Activated naive CD4-positive, alpha-beta T cell treated with anti-CD3 and anti-CD28 coated beads, Interleukin-2, amount 50 U/mL, for 24 hours (primary cell): ENCODE results near the gene POU4F3.

ENCODE experiments used
- H3K27ac Mint-ChIP-seq: one replicate; pipeline ENCODE4 v1.8.0; 2021; ENCODE audit warnings: mild to moderate bottlenecking, mixed read lengths
- H3K27me3 Mint-ChIP-seq: one replicate; pipeline ENCODE4 v1.8.0; 2021; ENCODE audit warnings: mixed read lengths
- H3K36me3 Mint-ChIP-seq: one replicate; pipeline ENCODE4 v1.8.0; 2021; ENCODE audit warnings: mixed read lengths
- H3K4me1 Mint-ChIP-seq: one replicate; pipeline ENCODE4 v1.8.0; 2021; ENCODE audit warnings: mixed read lengths
- H3K4me3 Mint-ChIP-seq: one replicate; pipeline ENCODE4 v1.8.0; 2021; ENCODE audit warnings: mild to moderate bottlenecking, mixed read lengths
- H3K9me3 Mint-ChIP-seq: one replicate; pipeline ENCODE4 v1.8.0; 2021; ENCODE audit warnings: mixed read lengths

Gene POU4F3

GRCh38 chr5:146359836-146360235 is 21.2 kb downstream of the POU4F3 start:
- Mint-ChIP-seq H3K4me1 (no peaks in the 10 kb centered on the region), H3K27me3 (peaks cover 18% of the 10 kb centered on the region), H3K36me3 (no peaks in the 10 kb centered on the region), H3K27ac (no peak overlapping the region), H3K9me3 (no peaks in the 10 kb centered on the region), H3K4me3 (no peak overlapping the region)

DNA sequence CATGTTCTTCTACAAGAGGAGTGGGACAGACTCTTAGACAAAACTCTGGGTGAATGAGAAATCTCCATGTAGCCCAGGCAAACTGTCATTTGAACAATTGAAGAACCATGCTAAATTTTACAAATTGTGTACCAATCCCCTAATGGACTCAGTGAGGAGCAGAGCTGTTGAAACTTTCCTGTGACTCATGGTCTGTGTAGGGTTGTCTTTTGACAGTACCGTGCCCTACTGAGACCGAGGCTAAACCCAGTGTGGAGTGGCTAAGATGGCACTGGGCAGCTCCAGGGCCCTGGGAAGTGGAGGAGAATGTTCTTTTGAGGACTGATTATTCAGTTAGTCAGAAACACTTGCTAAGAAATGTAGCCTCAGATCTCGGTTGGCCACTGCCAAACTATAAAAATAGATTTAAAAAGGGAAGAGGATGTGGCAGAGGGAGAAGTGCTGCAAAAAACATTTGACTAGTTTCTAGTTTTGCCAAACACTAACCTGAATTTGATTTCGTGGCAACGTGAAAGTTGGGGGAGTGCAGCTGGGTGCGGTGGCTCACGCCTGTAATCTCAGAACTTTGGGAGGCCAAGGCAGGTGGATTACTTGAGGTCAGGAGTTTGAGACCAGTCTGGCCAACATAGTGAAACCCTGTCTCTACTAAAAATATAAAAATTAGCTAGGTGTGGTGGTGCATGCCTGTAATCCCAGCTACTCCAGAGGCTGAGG is 24.7 kb downstream of the POU4F3 start:
- Mint-ChIP-seq H3K9me3 (no peaks in the 10 kb centered on the region), H3K27ac (no peak overlapping the region), H3K27me3 (peaks cover 30% of the 10 kb centered on the region), H3K36me3 (no peaks in the 10 kb centered on the region), H3K4me3 (no peak overlapping the region), H3K4me1 (no peaks in the 10 kb centered on the region)

- H3K4me1 Mint-ChIP-seq, result no peaks in the 10 kb centered on the region
- H3K27me3 Mint-ChIP-seq, result peaks cover 28% of the 10 kb centered on the region
- no peak overlapping the region for H3K27ac Mint-ChIP-seq
- no peaks in the 10 kb centered on the region for H3K9me3 Mint-ChIP-seq
- H3K36me3 Mint-ChIP-seq, result no peaks in the 10 kb centered on the region
- no peak overlapping the region for H3K4me3 Mint-ChIP-seq
These were observed 27.0 kb downstream of the POU4F3 start for GRCh38 chr5:146365618-146366017.

DNA sequence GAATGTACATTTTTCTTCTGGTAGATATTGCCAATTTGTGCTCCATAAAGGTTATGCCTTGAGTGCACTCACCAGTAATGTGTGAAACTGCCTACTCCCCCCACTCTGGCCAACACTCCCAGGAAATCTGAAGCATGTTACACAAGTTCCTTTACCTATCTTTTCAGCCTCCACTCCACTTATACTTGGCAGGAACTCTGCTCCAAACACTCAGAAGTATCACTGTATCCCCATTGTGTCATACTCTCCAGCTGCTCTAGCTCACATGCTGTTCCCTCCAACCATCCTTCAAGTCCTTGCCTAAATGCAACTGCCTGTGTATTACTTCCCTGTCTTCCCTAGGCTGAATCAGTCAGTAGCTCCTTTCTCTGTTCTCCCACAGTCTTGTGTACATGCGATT is 28.3 kb downstream of the POU4F3 start:
- no peaks in the 10 kb centered on the region for H3K9me3 Mint-ChIP-seq
- H3K4me1 Mint-ChIP-seq, result no peaks in the 10 kb centered on the region
- no peaks in the 10 kb centered on the region for H3K36me3 Mint-ChIP-seq
- H3K4me3 Mint-ChIP-seq, result no peak overlapping the region
- peaks cover 25% of the 10 kb centered on the region for H3K27me3 Mint-ChIP-seq
- no peak overlapping the region for H3K27ac Mint-ChIP-seq

DNA sequence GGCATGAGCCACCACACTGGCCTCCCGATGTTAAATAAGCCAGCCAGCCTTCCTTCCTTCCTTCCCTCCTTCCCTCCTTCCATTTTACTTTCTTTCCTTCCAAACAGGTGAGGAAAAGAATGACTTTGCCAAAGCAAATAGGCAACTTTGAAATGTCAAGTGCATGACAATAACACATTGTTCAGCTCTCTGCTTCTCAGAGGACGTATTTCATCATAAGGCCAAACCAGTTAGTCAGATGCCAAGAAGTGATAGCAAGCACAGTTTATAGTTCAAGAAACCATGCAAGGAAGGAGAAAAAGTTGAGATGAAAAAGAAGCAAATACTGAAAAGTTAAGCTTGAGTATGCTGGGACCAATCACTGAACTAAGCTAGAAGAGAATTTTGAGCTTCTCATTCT is 29.5 kb downstream of the POU4F3 start:
- no peaks in the 10 kb centered on the region for H3K9me3 Mint-ChIP-seq
- H3K4me3 Mint-ChIP-seq, result no peak overlapping the region
- no peak overlapping the region for H3K27ac Mint-ChIP-seq
- no peaks in the 10 kb centered on the region for H3K36me3 Mint-ChIP-seq
- no peaks in the 10 kb centered on the region for H3K4me1 Mint-ChIP-seq
- H3K27me3 Mint-ChIP-seq, result peaks cover 26% of the 10 kb centered on the region

DNA sequence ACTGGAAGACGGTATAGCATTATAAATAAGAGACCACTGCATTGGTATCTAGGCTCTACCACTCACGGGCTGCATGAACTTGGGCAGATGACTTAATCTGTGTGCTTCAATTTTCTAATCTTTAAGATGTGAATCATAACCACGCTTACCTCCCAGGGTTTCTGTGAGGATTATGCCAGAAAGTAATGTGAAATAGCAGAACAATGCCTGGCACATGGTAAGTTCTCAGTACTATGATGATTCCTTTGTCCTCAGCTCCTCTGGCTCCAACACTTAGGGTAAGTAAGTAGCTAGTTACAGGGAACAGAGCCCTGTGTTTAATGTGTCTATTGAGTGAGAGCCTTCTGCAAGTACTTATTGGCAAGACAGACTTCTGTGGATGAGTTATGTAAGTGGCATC is 31.1 kb downstream of the POU4F3 start:
- peaks cover 27% of the 10 kb centered on the region for H3K27me3 Mint-ChIP-seq

GRCh38 chr5:146376821-146377220 is 38.2 kb downstream of the POU4F3 start:
- peaks cover 16% of the 10 kb centered on the region for H3K27me3 Mint-ChIP-seq
- H3K4me3 Mint-ChIP-seq, result no peak overlapping the region
- peaks cover 5% of the 10 kb centered on the region for H3K9me3 Mint-ChIP-seq
- no peaks in the 10 kb centered on the region for H3K4me1 Mint-ChIP-seq
- H3K36me3 Mint-ChIP-seq, result no peaks in the 10 kb centered on the region
- H3K27ac Mint-ChIP-seq, result no peak overlapping the region

More for the DNA sequence above, 31.1 kb downstream of the POU4F3 start:
- H3K4me1 Mint-ChIP-seq, result no peaks in the 10 kb centered on the region
- no peaks in the 10 kb centered on the region for H3K36me3 Mint-ChIP-seq
- H3K9me3 Mint-ChIP-seq, result no peaks in the 10 kb centered on the region
- H3K4me3 Mint-ChIP-seq, result no peak overlapping the region
- H3K27ac Mint-ChIP-seq, result no peak overlapping the region

GRCh38 chr5:146378986-146379385 is 40.3 kb downstream of the POU4F3 start:
- peaks cover 12% of the 10 kb centered on the region for H3K27me3 Mint-ChIP-seq
- H3K36me3 Mint-ChIP-seq, result no peaks in the 10 kb centered on the region

GRCh38 chr5:146380714-146381113 is 42.1 kb downstream of the POU4F3 start:
- H3K27me3 Mint-ChIP-seq, result peaks cover 14% of the 10 kb centered on the region
- H3K4me1 Mint-ChIP-seq, result no peaks in the 10 kb centered on the region

More at GRCh38 chr5:146378986-146379385, 40.3 kb downstream of the POU4F3 start:
- peaks cover 5% of the 10 kb centered on the region for H3K9me3 Mint-ChIP-seq
- H3K27ac Mint-ChIP-seq, result no peak overlapping the region
- no peak overlapping the region for H3K4me3 Mint-ChIP-seq
- H3K4me1 Mint-ChIP-seq, result no peaks in the 10 kb centered on the region

DNA sequence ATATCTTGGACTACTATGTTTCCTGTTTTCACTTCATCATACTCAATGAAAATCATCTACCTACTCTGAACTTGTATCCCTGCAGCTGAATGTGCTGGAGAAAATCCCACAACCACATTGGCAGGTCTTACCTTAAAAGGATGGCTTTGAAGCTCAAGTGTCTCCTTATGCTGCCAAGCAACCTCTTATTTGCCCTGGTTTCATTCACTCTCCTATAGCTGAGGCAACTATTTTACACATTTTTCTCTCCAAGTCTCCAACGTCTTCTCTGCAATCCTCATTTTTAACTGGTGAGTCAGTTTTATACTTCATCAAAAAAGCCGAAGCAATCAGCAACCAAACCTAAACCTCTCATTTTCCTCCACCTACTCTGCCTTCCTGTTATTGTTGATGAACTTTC is 49.7 kb downstream of the POU4F3 start:
- Mint-ChIP-seq H3K27me3 (peaks cover 5% of the 10 kb centered on the region), H3K4me3 (no peak overlapping the region), H3K9me3 (no peaks in the 10 kb centered on the region), H3K4me1 (no peaks in the 10 kb centered on the region), H3K36me3 (no peaks in the 10 kb centered on the region), H3K27ac (no peak overlapping the region)

More at GRCh38 chr5:146380714-146381113, 42.1 kb downstream of the POU4F3 start:
- Mint-ChIP-seq H3K4me3 (no peak overlapping the region), H3K36me3 (no peaks in the 10 kb centered on the region), H3K9me3 (peaks cover 5% of the 10 kb centered on the region), H3K27ac (no peak overlapping the region)

- no peak overlapping the region for H3K4me3 Mint-ChIP-seq
- H3K27me3 Mint-ChIP-seq, result peaks cover 8% of the 10 kb centered on the region
- no peak overlapping the region for H3K27ac Mint-ChIP-seq
- no peaks in the 10 kb centered on the region for H3K36me3 Mint-ChIP-seq
- H3K9me3 Mint-ChIP-seq, result no peaks in the 10 kb centered on the region
- H3K4me1 Mint-ChIP-seq, result no peaks in the 10 kb centered on the region
These were observed 51.8 kb downstream of the POU4F3 start for GRCh38 chr5:146390469-146390868.
